DMS114 treated with DMSO at 0.1 percent for 48 hours (cell line): ENCODE results near the gene WTAP.
"Not testable (repeated sequence)": the region's sequence is repeated elsewhere in the genome, so short reads cannot be mapped to it uniquely, and the experiment has no call there.

Experiments
- DNase-seq: peaks from one replicate; lab custom pipeline; 2025; ENCODE audit not compliant: unreplicated experiment; lab: John Stamatoyannopoulos, UW

The WTAP gene

DNA sequence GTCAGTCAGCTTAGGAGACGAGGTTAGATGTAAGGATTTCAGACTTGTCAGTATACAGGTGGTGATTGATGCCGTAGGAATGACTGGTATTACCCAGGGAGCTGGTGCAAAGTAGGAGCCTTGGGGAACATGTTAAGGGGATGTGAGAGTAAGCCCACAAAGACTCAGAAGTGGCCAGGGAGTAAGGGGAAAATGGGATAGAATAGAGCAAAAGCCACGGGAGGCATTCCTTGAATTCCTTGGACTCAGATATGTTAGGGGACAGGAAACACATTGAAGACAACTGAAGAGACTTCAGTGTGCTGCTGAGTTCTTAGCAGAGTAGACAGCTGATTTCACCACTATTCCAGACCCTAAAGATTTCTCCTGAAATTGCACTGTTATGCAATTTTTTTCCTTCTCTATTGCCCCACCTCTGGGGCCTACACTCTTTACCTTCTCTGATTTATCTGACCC lies 33.3 kb downstream of the WTAP start:
- no peak for DNase-seq

GRCh38 chr6:159761129-159761872 lies 34.0 kb downstream of the WTAP start:
- DNase-seq, result no peak

DNA sequence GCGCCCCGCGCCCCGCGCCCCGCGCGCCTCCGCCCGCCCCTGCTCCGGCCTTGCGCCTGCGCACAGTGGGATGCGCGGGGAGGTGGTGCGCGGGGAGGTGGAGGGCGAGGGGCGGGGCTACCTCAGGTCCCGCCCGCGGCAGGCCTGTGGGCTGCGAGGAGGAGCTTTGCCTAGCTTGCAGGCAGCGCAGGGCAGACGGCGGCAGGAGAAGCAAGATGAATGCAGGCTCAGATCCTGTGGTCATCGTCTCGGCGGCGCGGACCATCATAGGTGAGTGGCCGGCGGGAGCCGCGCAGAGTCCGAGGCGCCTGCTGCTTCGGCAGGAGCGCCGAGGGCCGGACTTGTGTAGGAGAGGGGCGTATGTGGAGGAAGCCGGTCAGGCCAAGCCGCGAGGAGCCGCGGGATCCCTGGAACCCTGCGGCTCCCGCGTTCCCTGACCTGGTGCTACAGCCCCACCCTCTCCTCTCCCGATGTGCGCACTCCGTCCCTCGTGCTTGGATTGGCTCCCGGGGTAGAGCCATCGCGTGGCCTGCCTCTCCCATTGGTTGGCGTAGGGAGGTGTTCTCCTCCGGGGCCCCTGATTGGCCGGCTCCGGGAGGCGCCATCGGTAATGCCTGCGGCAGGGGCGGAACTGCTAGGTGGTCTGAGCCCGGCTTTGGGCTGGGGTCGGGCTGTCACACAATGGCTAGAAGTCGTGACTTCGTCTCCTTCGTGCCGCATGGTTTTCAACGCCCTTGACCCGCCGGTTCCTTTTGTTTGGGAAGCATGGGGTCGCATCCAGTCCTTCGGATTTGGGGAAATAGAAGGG lies 34.8 kb downstream of the WTAP start, which contains the start of gene ACAT2:
Gene ACAT2 (plus strand): TSS at position 173 of the 808 bp plus-strand sequence. CDS start 43 bp downstream, at position 216.
- DNase-seq, result peak; percentile 82

- no peak for DNase-seq
These were observed 35.5 kb downstream of the WTAP start for GRCh38 chr6:159762681-159763293.

DNA sequence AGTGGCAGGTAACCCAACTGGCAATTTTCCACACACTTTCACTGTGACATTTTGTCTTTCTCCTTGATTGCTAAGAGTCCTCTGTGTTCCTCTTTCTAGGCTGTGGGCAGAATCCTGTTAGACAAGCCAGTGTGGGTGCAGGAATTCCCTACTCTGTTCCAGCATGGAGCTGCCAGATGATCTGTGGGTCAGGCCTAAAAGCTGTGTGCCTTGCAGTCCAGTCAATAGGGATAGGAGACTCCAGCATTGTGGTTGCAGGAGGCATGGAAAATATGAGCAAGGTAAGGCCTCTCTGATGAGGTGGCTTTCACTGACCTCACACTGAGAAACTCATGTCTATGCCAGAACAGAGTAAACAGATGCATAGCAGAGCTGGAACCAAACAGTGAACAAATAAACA lies 39.6 kb downstream of the WTAP start:
- DNase-seq, result no peak

DNA sequence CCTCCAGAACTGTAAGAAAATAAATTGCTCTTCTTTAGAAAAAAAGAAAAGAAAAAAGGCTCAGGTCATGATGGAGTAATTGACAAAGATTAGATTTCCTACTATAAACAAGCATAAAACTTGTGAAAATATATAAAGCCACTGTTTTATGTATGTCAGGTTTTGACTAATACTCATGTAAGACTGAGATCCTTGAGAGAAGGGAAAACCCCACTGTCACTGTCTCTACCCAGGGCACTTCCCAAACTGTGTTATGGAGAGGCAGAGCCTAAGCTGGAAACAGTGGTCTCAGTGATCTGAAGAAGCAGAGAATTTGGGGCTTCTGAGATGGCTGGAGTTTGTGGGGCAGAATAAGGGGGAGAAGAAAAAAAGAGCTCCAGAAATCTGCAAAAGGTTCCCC lies 42.2 kb downstream of the WTAP start:
- no peak for DNase-seq

DNA sequence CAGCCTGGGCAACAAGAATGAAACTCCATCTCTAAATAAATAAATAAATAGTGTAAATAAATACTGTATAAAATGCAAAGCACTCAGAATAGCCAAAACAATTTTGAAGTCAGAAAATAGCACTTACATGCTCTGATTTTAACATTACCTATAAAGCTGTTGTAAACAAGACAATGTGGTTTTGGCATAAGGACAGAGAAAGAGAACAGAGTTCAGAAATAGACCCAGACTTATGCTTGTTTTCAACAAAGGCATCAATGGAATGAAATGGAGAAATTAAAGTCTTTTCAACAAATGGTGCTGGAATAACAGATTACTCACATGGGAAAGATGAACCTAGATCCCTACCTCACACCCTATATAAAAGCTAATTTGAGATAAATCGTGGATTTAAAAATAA lies 44.9 kb downstream of the WTAP start:
- no peak for DNase-seq

DNA sequence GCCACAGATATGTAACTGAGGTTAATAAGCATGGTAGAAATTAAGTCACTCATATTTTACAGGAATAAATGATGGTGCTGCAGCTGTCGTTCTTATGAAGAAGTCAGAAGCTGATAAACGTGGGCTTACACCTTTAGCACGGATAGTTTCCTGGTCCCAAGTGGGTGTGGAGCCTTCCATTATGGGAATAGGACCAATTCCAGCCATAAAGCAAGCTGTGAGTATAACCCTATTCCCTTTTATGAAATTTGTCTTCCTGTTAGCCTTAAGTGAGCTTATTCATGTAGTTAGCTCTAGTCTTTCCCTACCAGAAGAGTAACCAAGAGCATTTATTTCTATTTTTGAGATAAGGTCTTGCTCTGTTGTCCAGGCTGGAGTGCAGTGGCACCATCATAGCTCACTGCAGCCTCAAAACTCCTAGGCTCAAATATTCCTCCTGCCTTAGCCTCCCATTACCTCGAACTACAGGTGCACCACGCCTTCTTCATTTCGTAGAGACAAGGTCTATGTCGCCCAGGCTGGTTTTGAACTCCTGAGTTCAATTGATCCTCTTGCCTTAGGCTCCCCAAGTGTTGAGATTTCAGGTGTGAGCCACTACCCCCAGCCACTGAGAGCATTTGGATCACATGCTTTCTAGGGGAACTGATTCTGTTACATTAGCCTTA lies 50.1 kb downstream of the WTAP start:
- no peak for DNase-seq

- no peak for DNase-seq
These were observed 50.8 kb downstream of the WTAP start for GRCh38 chr6:159778131-159778530.

DNA sequence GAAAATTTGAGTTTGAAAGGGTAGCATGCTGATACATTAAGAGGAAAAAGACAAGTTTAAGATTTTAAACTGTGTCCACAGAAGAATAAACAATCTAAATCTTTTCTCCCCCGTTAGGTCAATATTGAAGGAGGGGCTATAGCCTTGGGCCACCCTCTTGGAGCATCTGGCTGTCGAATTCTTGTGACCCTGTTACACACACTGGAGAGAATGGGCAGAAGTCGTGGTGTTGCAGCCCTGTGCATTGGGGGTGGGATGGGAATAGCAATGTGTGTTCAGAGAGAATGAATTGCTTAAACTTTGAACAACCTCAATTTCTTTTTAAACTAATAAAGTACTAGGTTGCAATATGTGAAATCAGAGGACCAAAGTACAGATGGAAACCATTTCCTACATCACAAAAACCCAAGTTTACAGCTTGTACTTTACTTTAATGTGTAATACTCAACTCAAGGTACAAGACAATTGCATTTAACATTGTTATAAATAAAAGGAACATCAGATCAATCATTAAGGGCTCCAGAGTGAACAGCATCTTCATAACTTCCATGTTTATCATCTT lies 51.3 kb downstream of the WTAP start:
- no peak for DNase-seq

GRCh38 chr6:159788276-159788675 lies 61.0 kb downstream of the WTAP start:
- no peak for DNase-seq

- no peak for DNase-seq
These were observed 61.6 kb downstream of the WTAP start for GRCh38 chr6:159788753-159789376.

GRCh38 chr6:159789377-159790148 lies 62.3 kb downstream of the WTAP start, which contains the start of gene TCP1:
Gene TCP1, minus strand, starts transcription at chr6:159789602. Its CDS starts 134 bp downstream, at chr6:159789468.
- peak; percentile 94 for DNase-seq

GRCh38 chr6:159790149-159790955 lies 63.0 kb downstream of the WTAP start, which contains the start of gene MRPL18:
Gene MRPL18, plus strand, starts transcription at chr6:159790467. Its CDS starts 121 bp downstream, at chr6:159790588.
- peak; percentile 76 for DNase-seq

- DNase-seq, result no peak
These were observed 63.8 kb downstream of the WTAP start for GRCh38 chr6:159790956-159791598.

GRCh38 chr6:159794976-159795375 lies 67.7 kb downstream of the WTAP start:
- not testable (repeated sequence) for DNase-seq

DNA sequence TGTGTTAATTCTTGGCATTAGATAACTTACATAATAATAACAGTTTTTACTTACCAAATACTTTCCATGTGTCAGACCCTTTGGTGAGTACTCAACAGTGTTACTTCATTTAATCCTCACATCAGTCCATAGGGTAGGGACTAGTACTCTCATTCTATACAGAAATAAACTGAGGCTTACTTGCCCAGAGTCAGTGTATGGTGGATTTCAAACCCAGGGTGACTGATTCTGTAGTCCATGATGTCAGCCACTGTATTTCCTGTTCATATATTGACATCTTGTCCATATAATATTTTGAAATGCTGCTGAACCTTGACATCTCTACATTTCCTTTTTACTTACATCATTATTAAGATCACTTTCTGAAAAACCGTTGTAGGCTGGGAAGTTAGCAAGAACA lies 70.2 kb downstream of the WTAP start:
- DNase-seq, result no peak
